K562 (cell line): ENCODE results near the gene PPP2R3B. TPM values are rescaled to one million over a fixed set of nuclear protein-coding genes. Genes with fewer than 3 reads are reported as not detected.

Experiments used
- ATAC-seq: fragments of 200-7000 bp; cut with Tn5 transposase; 3 replicates; pipeline ENCODE4 v1.9.1; 2020; ENCODE audit warnings: moderate library complexity
- BruUV-seq: library from RNA; stranded (reverse); fragments of 400-500 nt; replicated peaks from 2 replicates; lab custom pipeline; 2021; lab: Mats Ljungman, UMichigan
- CTCF ChIA-PET: fragments of 300-600 bp; formaldehyde crosslinking; extraction: SDS; loops from one replicate; lab custom pipeline; 2021; ENCODE audit warnings: low intra/inter-chr PET ratio; lab: Yijun Ruan, JAX
- POLR2A ChIA-PET: fragments of 300-600, 350-650 bp; sonication (Branson Sonifier 250); formaldehyde crosslinking; extraction: SDS; loops from one replicate; lab custom pipeline; 2021; ENCODE audit warnings: antibody characterized with exemption, inconsistent platforms; lab: Yijun Ruan, JAX
- DNase-seq, 4 experiments: peaks; one replicate each; pipeline versions ENCODE4 v3.0.0 to v3.0.0-alpha.2; 2011 to 2018; ENCODE audit warnings: low spot score in 3 of 4, mixed read lengths in 3 of 4; ENCODE audit errors: extremely low read depth in 1 of 4
- FAIRE-seq: peaks from 2 replicates; lab custom pipeline; 2011; peaks lifted over from hg19 to GRCh38; lab: Jason Lieb, UNC
- H2AFZ ChIP-seq: 2 replicates; pipeline ENCODE4 v1.6.0; 2011; ENCODE audit warnings: low read depth, low read length, control low read depth, inconsistent platforms
- H3K27ac ChIP-seq: fragments of 200-600 bp; 3 replicates; pipeline ENCODE4 v1.8.0; 2011; ENCODE audit warnings: low read depth, mild to moderate bottlenecking, control low read depth, inconsistent platforms, low read length, moderate library complexity, mixed read lengths; ENCODE audit errors: extremely low read depth
- H3K27me3 ChIP-seq, 2 experiments: fragments of 300-600 bp in 1 of 2; 2 replicates in 1 of 2; 3 replicates in 1 of 2; pipeline versions ENCODE4 v1.6.0 to v1.8.0; 2011; ENCODE audit warnings: inconsistent platforms in 2 of 2, low read length in 2 of 2, mild to moderate bottlenecking in 1 of 2, mixed read lengths in 1 of 2, moderate library complexity in 1 of 2; ENCODE audit not compliant: control insufficient read depth in 2 of 2, insufficient read depth in 2 of 2
- H3K36me3 ChIP-seq: fragments of 300-600 bp; 3 replicates; pipeline ENCODE4 v1.8.0; 2011; ENCODE audit warnings: mild to moderate bottlenecking, low read length, inconsistent platforms; ENCODE audit not compliant: control insufficient read depth, insufficient read depth
- H3K4me1 ChIP-seq, 2 experiments: fragments of 200-600 bp in 1 of 2; replicated peaks in 1 of 2; 2 replicates in 1 of 2; 3 replicates in 1 of 2; pipeline versions ENCODE4 v1.5.1 to v1.8.0; 2011; ENCODE audit warnings: inconsistent platforms in 2 of 2, low read length in 2 of 2, mild to moderate bottlenecking in 1 of 2, mixed read lengths in 1 of 2, moderate library complexity in 1 of 2; ENCODE audit not compliant: control insufficient read depth in 2 of 2, insufficient read depth in 2 of 2
- H3K4me2 ChIP-seq: 2 replicates; pipeline ENCODE4 v1.6.1; 2011; ENCODE audit warnings: low read length, control low read depth, inconsistent platforms, mixed read lengths; ENCODE audit not compliant: insufficient read depth
- H3K4me3 ChIP-seq: fragments of 200-600 bp; sonication (generic), shearing (Covaris generic); 2 replicates; pipeline ENCODE4 v1.5.1; 2016; ENCODE audit warnings: control low read depth, inconsistent platforms
- H3K79me2 ChIP-seq: fragments of 200-600 bp; 3 replicates; pipeline ENCODE4 v1.8.0; 2011; ENCODE audit warnings: low read length, inconsistent platforms; ENCODE audit not compliant: control insufficient read depth, insufficient read depth
- H3K9ac ChIP-seq, 2 experiments: 2 replicates each; pipeline versions ENCODE4 v1.6.0 to v1.6.1; 2011; ENCODE audit warnings: low read depth in 2 of 2, low read length in 2 of 2, control low read depth in 1 of 2, inconsistent platforms in 1 of 2, mild to moderate bottlenecking in 1 of 2, mixed read lengths in 1 of 2; ENCODE audit not compliant: insufficient read depth in 1 of 2
- H3K9me1 ChIP-seq: one replicate; pipeline ENCODE4 v1.6.0; 2011; ENCODE audit warnings: inconsistent platforms, mild to moderate bottlenecking, low read length, moderate library complexity; ENCODE audit not compliant: control insufficient read depth, insufficient read depth
- H3K9me3 ChIP-seq: replicated peaks from 2 replicates; pipeline ENCODE4 v1.5.1; 2011; ENCODE audit warnings: low read depth, low read length, inconsistent platforms; ENCODE audit not compliant: control insufficient read depth, insufficient read depth
- H4K20me1 ChIP-seq: replicated peaks from 2 replicates; pipeline ENCODE4 v1.6.1; 2011; ENCODE audit warnings: low read length, inconsistent platforms, mixed read lengths; ENCODE audit not compliant: control insufficient read depth, insufficient read depth
- CREBBP ChIP-seq: IDR thresholded peaks from one replicate; pipeline ENCODE4 v1.6.1; 2012; ENCODE audit warnings: low read depth, mild to moderate bottlenecking, control low read depth, inconsistent platforms, low read length
- EHMT2 ChIP-seq: fragments of 450-650 bp; IDR thresholded peaks from 2 replicates; pipeline ENCODE4 v1.6.1; 2018; ENCODE audit warnings: antibody characterized with exemption
- GATA2 ChIP-seq: sonication (generic); formaldehyde crosslinking; IDR thresholded peaks from 2 replicates; pipeline ENCODE4 v1.4.0; 2020; ENCODE audit warnings: mild to moderate bottlenecking, missing genetic modification reagents
- HNRNPL ChIP-seq: fragments of 200-400 bp; formaldehyde crosslinking; IDR thresholded peaks from 2 replicates; pipeline ENCODE4 v1.6.1; 2017; ENCODE audit warnings: low read depth, mild to moderate bottlenecking, low read length
- MAZ ChIP-seq, 2 experiments: fragments of 450-650 bp in 1 of 2; sonication (generic) in 1 of 2; formaldehyde crosslinking; IDR thresholded peaks in 1 of 2; conservative IDR thresholded peaks in 1 of 2; 2 replicates each; pipeline versions ENCODE4 v1.4.0 to v1.5.0; 2020; ENCODE audit warnings: mild to moderate bottlenecking in 1 of 2, missing genetic modification reagents in 1 of 2
- NFATC3 ChIP-seq: fragments of 450-650 bp; IDR thresholded peaks from 2 replicates; pipeline ENCODE4 v1.6.1; 2017; ENCODE audit warnings: mild to moderate bottlenecking
- TAF1 ChIP-seq: IDR thresholded peaks from 2 replicates; pipeline ENCODE4 v1.6.1; 2011; ENCODE audit warnings: mild to moderate bottlenecking, low read length, moderate library complexity; ENCODE audit not compliant: insufficient read depth, control insufficient read depth, severe bottlenecking; ENCODE audit errors: extremely low read depth
- ZNF121 ChIP-seq: sonication (generic); formaldehyde crosslinking; conservative IDR thresholded peaks from 2 replicates; pipeline ENCODE4 v1.8.0; 2022; ENCODE audit warnings: missing genetic modification reagents
- WGBS: fragments of 100-300 bp; shearing (Covaris generic); methylation state at CpG from one replicate; pipeline ENCODE4 v1.1.6; 2016; ENCODE audit warnings: low coverage, mixed read lengths; ENCODE audit not compliant: insufficient coverage; ENCODE audit errors: missing lambda C conversion rate; 5-methylcytosine and 5-hydroxymethylcytosine counted together
- in situ Hi-C: fragments of 300-500 bp; cut with MboI; formaldehyde crosslinking; loops from 4 replicates; pipeline ENCODE4 v1.15.0; 2018; ENCODE audit warnings: inconsistent platforms, mixed read lengths
- intact Hi-C: fragments of 100-400 bp; cut with micrococcal nuclease; formaldehyde crosslinking; loops from 2 replicates; pipeline ENCODE4 v1.14.2; 2022
- polyA plus RNA-seq, 8 experiments: library from polyadenylated mRNA; depleted of rRNA in 4 of 8; stranded (reverse) in 5 of 8; unstranded in 3 of 8; fragments of >200 nt; fragmentation: Nextera tagmentation in 2 of 8; fragmentation: Illumina TruSeq in 1 of 8; extraction: Ambion mirVana in 2 of 8; extraction: Trizol in 1 of 8; gene quantifications; 2 replicates each; pipeline versions ENCODE4 v1.2.1 to v1.2.3, GENCODE V29; 2011 to 2014; ENCODE audit warnings: inconsistent platforms in 1 of 8, missing spikeins in 1 of 8
- total RNA-seq, 7 experiments: library from RNA; depleted of rRNA in 6 of 7; stranded (reverse); fragments of >200 nt in 6 of 7; fragmentation: Illumina TruSeq in 2 of 7; extraction: Trizol in 2 of 7; gene quantifications; 2 replicates each; pipeline versions ENCODE4 v1.2.1 to v1.2.3, GENCODE V29; 2011 to 2021; ENCODE audit warnings: low replicate concordance in 1 of 7
- TF ChIP-seq, protein P1 (sequence below): fragments of 150-350 bp; IDR thresholded peaks from 2 replicates; pipeline ENCODE4 v1.6.1; 2014; ENCODE audit warnings: low read depth, mild to moderate bottlenecking, low read length, borderline replicate concordance
- TF ChIP-seq, protein P2 (sequence below): sonication (generic); formaldehyde crosslinking; IDR thresholded peaks from 2 replicates; pipeline ENCODE4 v1.8.0; 2022; ENCODE audit warnings: missing genetic modification reagents, mild to moderate bottlenecking, borderline replicate concordance
- TF ChIP-seq, protein P3 (sequence below): fragments of 250-450 bp; sonication (Bioruptor Pico); IDR thresholded peaks from 2 replicates; pipeline ENCODE4 v1.9.0; 2021; ENCODE audit warnings: mild to moderate bottlenecking, inconsistent platforms

The PPP2R3B gene
- total and polyA plus RNA-seq, 9 of the 15 experiments (the other 6 are each of a cell fraction or from before 2014, with no cell fraction given) = 0.04 to 18.2 (median 8.2) TPM; not detected in 1

DNA sequence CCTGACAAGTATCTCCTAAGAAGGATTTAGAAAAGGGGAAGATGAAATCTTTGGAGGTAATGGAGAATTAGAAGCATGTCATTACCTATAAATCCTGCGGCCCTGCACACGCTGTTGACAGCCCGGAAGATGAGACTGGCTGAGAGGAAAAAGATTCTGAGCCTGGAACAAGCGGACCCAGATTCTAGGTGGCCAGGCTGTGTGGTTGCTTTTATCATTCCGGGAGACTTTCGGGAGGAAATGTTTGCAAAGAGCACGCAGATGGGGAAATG, 5.8 kb upstream of the PPP2R3B start:
- H4K20me1 ChIP-seq = no peaks in the 10 kb centered on the region
- H3K9ac ChIP-seq = no peak overlapping the region
- H3K4me1 ChIP-seq = peaks cover 0 to 3% of the 10 kb centered on the region in 2 experiments; a peak in 2 of 5 replicates
- no peaks in the 10 kb centered on the region for H3K79me2 ChIP-seq
- no peak overlapping the region for H2AFZ ChIP-seq
- intact Hi-C loops = no loop called here
- ChIA-PET POLR2A (no interaction called here), CTCF (no interaction called here)
- WGBS = 39% methylated on average over 7 of the region's 7 CpGs
- H3K9me1 ChIP-seq = no peaks in the 10 kb centered on the region
- H3K9me3 ChIP-seq = no peaks in the 10 kb centered on the region
- no peak overlapping the region for H3K4me2 ChIP-seq
- ATAC-seq = no peak
- no peaks in the 10 kb centered on the region for H3K27me3 ChIP-seq
- H3K36me3 ChIP-seq = no peaks in the 10 kb centered on the region
- DNase-seq = no peak
- BruUV-seq = no TSS peak
- in situ Hi-C loops = no loop called here
- no peak for FAIRE-seq
- H3K27ac ChIP-seq = no peak overlapping the region
- no peak overlapping the region for H3K4me3 ChIP-seq
- TF ChIP-seq TAF1 = no peak
- no peak for TF ChIP-seq HNRNPL
- TF ChIP-seq CREBBP = no peak
- no peak for TF ChIP-seq NFATC3
- TF ChIP-seq, protein P1, sequence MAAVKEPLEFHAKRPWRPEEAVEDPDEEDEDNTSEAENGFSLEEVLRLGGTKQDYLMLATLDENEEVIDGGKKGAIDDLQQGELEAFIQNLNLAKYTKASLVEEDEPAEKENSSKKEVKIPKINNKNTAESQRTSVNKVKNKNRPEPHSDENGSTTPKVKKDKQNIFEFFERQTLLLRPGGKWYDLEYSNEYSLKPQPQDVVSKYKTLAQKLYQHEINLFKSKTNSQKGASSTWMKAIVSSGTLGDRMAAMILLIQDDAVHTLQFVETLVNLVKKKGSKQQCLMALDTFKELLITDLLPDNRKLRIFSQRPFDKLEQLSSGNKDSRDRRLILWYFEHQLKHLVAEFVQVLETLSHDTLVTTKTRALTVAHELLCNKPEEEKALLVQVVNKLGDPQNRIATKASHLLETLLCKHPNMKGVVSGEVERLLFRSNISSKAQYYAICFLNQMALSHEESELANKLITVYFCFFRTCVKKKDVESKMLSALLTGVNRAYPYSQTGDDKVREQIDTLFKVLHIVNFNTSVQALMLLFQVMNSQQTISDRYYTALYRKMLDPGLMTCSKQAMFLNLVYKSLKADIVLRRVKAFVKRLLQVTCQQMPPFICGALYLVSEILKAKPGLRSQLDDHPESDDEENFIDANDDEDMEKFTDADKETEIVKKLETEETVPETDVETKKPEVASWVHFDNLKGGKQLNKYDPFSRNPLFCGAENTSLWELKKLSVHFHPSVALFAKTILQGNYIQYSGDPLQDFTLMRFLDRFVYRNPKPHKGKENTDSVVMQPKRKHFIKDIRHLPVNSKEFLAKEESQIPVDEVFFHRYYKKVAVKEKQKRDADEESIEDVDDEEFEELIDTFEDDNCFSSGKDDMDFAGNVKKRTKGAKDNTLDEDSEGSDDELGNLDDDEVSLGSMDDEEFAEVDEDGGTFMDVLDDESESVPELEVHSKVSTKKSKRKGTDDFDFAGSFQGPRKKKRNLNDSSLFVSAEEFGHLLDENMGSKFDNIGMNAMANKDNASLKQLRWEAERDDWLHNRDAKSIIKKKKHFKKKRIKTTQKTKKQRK = no peak
- TF ChIP-seq EHMT2 = no peak
- TF ChIP-seq MAZ (CRISPR knock-in tag; conservative IDR thresholded peaks at IDR 0.05 in 1 of 2, IDR thresholded peaks at IDR 0.05 in 1 of 2) = no peak
- TF ChIP-seq, protein P2, sequence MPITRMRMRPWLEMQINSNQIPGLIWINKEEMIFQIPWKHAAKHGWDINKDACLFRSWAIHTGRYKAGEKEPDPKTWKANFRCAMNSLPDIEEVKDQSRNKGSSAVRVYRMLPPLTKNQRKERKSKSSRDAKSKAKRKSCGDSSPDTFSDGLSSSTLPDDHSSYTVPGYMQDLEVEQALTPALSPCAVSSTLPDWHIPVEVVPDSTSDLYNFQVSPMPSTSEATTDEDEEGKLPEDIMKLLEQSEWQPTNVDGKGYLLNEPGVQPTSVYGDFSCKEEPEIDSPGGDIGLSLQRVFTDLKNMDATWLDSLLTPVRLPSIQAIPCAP = no peak
- TF ChIP-seq GATA2 (CRISPR knock-in tag) = no peak
- TF ChIP-seq ZNF121 (CRISPR knock-in tag) = no peak
- TF ChIP-seq, protein P3, sequence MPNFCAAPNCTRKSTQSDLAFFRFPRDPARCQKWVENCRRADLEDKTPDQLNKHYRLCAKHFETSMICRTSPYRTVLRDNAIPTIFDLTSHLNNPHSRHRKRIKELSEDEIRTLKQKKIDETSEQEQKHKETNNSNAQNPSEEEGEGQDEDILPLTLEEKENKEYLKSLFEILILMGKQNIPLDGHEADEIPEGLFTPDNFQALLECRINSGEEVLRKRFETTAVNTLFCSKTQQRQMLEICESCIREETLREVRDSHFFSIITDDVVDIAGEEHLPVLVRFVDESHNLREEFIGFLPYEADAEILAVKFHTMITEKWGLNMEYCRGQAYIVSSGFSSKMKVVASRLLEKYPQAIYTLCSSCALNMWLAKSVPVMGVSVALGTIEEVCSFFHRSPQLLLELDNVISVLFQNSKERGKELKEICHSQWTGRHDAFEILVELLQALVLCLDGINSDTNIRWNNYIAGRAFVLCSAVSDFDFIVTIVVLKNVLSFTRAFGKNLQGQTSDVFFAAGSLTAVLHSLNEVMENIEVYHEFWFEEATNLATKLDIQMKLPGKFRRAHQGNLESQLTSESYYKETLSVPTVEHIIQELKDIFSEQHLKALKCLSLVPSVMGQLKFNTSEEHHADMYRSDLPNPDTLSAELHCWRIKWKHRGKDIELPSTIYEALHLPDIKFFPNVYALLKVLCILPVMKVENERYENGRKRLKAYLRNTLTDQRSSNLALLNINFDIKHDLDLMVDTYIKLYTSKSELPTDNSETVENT = no peak
